Small intestine (tissue), 7 donors: ENCODE data around the gene DOC2A. TPM values are rescaled to one million over a fixed set of nuclear protein-coding genes. Genes with fewer than 3 reads are reported as not detected.

Experiments used
- DNase-seq, 2 donors: peaks; one replicate each; pipeline versions ENCODE4 v3.0.0 to v3.0.0-alpha.2; 2013
- FAIRE-seq: peaks from 2 replicates; lab custom pipeline; 2012; peaks lifted over from hg19 to GRCh38; lab: Jason Lieb, UNC
- H3K27ac ChIP-seq, 3 donors: one replicate each; pipeline ENCODE4 v1.5.1; 2013; ENCODE audit warnings: low read length in 2 of 3, mild to moderate bottlenecking in 2 of 3, control low read depth in 1 of 3, inconsistent platforms in 1 of 3, low read depth in 1 of 3, moderate library complexity in 1 of 3
- H3K27me3 ChIP-seq, 3 donors: one replicate each; pipeline ENCODE4 v1.6.1; 2013; ENCODE audit warnings: low read length in 3 of 3, inconsistent platforms in 1 of 3; ENCODE audit not compliant: control insufficient read depth in 3 of 3, insufficient read depth in 3 of 3
- H3K36me3 ChIP-seq, 3 donors: one replicate each; pipeline ENCODE4 v1.6.1; 2013; ENCODE audit warnings: low read length in 3 of 3, inconsistent platforms in 1 of 3, low read depth in 1 of 3, mild to moderate bottlenecking in 1 of 3, moderate library complexity in 1 of 3; ENCODE audit not compliant: control insufficient read depth in 3 of 3, insufficient read depth in 2 of 3
- H3K4me1 ChIP-seq, 3 donors: one replicate each; pipeline ENCODE4 v1.6.1; 2013; ENCODE audit warnings: low read length in 2 of 3, inconsistent platforms in 1 of 3, low read depth in 1 of 3, mild to moderate bottlenecking in 1 of 3, moderate library complexity in 1 of 3; ENCODE audit not compliant: control insufficient read depth in 3 of 3, insufficient read depth in 2 of 3
- H3K4me3 ChIP-seq, 3 donors: one replicate each; pipeline ENCODE4 v1.5.1; 2013; ENCODE audit warnings: low read length in 3 of 3, control low read depth in 1 of 3, inconsistent platforms in 1 of 3, low read depth in 1 of 3, mild to moderate bottlenecking in 1 of 3, moderate library complexity in 1 of 3
- H3K9me3 ChIP-seq, 2 donors: one replicate each; pipeline ENCODE4 v1.6.1; 2013; ENCODE audit warnings: low read depth in 1 of 2, low read length in 1 of 2; ENCODE audit not compliant: control insufficient read depth in 2 of 2, insufficient read depth in 1 of 2
- WGBS, 3 donors: extraction: QIAGEN DNeasy Blood & Tissue Kit; methylation state at CpG; one replicate each; pipeline ENCODE4 v1.1.7; 2013; 5-methylcytosine and 5-hydroxymethylcytosine counted together
- polyA plus RNA-seq, 4 donors: library from polyadenylated mRNA; stranded (reverse) in 3 of 4; unstranded in 1 of 4; fragments of 200-250 nt in 3 of 4; fragments of 120-200 nt in 1 of 4; gene quantifications; one replicate each; pipeline versions ENCODE4 v1.2.1 to v1.2.3, GENCODE V29; 2013
- donor health status: healthy with polysubstance abuse.
- donor health status: control.
- donor health status: control.
- donor health status: Bipolar disorder and iron deficiency.
- donor health status: healthy.

DOC2A gene
- polyA plus RNA-seq, 4 donors = 1.3 to 4.6 (median 1.6) TPM; not detected in 1

- DNase-seq = no peak
- no peak for FAIRE-seq
- H3K4me3 ChIP-seq = peak overlapping the region; percentile 64 to 90 (median 83)
These were observed 14.0 kb downstream of the DOC2A start for GRCh38 chr16:29996766-29997250.

GRCh38 chr16:29995911-29996765 lies 14.7 kb downstream of the DOC2A start, which contains the start of gene INO80E:
TSS of gene INO80E (plus strand) at chr16:29996241. CDS start at chr16:29996311, 70 bp downstream.
- 0 to 1% (median 0%) methylated on average over 65 of the region's 65 CpGs for WGBS, 3 donors
- H3K36me3 ChIP-seq = peaks cover 0 to 59% (median 7%) of the 10 kb centered on the region in 3 donors

More at GRCh38 chr16:29996766-29997250, 14.0 kb downstream of the DOC2A start:
- peaks cover 2 to 20% (median 7%) of the 10 kb centered on the region in 3 donors for H3K4me1 ChIP-seq
- H3K9me3 ChIP-seq = no peaks in the 10 kb centered on the region
- peak overlapping the region in 2 of 3 donors; percentile 66 to 97 for H3K27ac ChIP-seq
- WGBS, 3 donors = 19 to 20% (median 20%) methylated on average over 9 of the region's 9 CpGs
- H3K36me3 ChIP-seq = peaks cover 3 to 59% (median 7%) of the 10 kb centered on the region in 3 donors
- no peaks in the 10 kb centered on the region for H3K27me3 ChIP-seq

GRCh38 chr16:29995324-29995910 lies 15.4 kb downstream of the DOC2A start, which contains the start of gene HIRIP3:
TSS of gene HIRIP3 (minus strand) at chr16:29995617. CDS start at chr16:29995605, 12 bp downstream.
- peak; percentile 85 to 93 for DNase-seq
- Histone ChIP-seq H3K9me3 (no peaks in the 10 kb centered on the region), H3K4me1 (peaks cover 2 to 20% (median 7%) of the 10 kb centered on the region in 3 donors), H3K27ac (peak within 1 kb of the TSS; percentile 93 to 97 (median 96)), H3K4me3 (peak within 1 kb of the TSS; percentile 64 to 90 (median 83)), H3K36me3 (peaks cover 2 to 59% (median 9%) of the 10 kb centered on the region in 3 donors), H3K27me3 (no peaks in the 10 kb centered on the region)
- FAIRE-seq = no peak
- 0 to 1% (median 0%) methylated on average over 53 of the region's 53 CpGs for WGBS, 3 donors

More at GRCh38 chr16:29995911-29996765, 14.7 kb downstream of the DOC2A start, which contains the start of gene INO80E:
- DNase-seq (peak; percentile 97 to 99), FAIRE-seq (no peak)
- Histone ChIP-seq H3K4me1 (peaks cover 2 to 20% (median 7%) of the 10 kb centered on the region in 3 donors), H3K9me3 (no peaks in the 10 kb centered on the region), H3K4me3 (peak within 1 kb of the TSS; percentile 64 to 90 (median 83)), H3K27ac (peak within 1 kb of the TSS; percentile 93 to 97 (median 96)), H3K27me3 (no peaks in the 10 kb centered on the region)

GRCh38 chr16:29994600-29995323 lies 16.1 kb downstream of the DOC2A start:
- Histone ChIP-seq H3K4me1 (peaks cover 2 to 20% (median 7%) of the 10 kb centered on the region in 3 donors), H3K36me3 (peaks cover 2 to 53% (median 9%) of the 10 kb centered on the region in 3 donors), H3K4me3 (peak overlapping the region; percentile 64 to 90 (median 75)), H3K27ac (peak overlapping the region; percentile 93 to 97 (median 96)), H3K9me3 (no peaks in the 10 kb centered on the region), H3K27me3 (no peaks in the 10 kb centered on the region)
- WGBS, 3 donors = 12 to 15% (median 14%) methylated on average over 21 to 24 of the region's 24 CpGs
- FAIRE-seq (no peak), DNase-seq (peak in 1 of 2 donors; percentile 82)

- Histone ChIP-seq H3K36me3 (peaks cover 5 to 54% (median 11%) of the 10 kb centered on the region in 3 donors), H3K27ac (peak overlapping the region in 2 of 3 donors; percentile 93 to 96), H3K27me3 (no peaks in the 10 kb centered on the region), H3K4me1 (peaks cover 2 to 20% (median 7%) of the 10 kb centered on the region in 3 donors), H3K9me3 (no peaks in the 10 kb centered on the region), H3K4me3 (no peak overlapping the region)
- DNase-seq (no peak), FAIRE-seq (no peak)
- 86 to 93% (median 93%) methylated on average over 9 of the region's 9 CpGs for WGBS, 3 donors
These were observed 16.8 kb downstream of the DOC2A start for GRCh38 chr16:29993903-29994599.

GRCh38 chr16:29993191-29993902 lies 17.5 kb downstream of the DOC2A start:
- peaks cover 2 to 20% (median 7%) of the 10 kb centered on the region in 3 donors for H3K4me1 ChIP-seq
- FAIRE-seq (no peak), DNase-seq (no peak)
- H3K27me3 ChIP-seq = no peaks in the 10 kb centered on the region
- H3K27ac ChIP-seq = no peak overlapping the region
- no peaks in the 10 kb centered on the region for H3K9me3 ChIP-seq
- peaks cover 8 to 61% (median 11%) of the 10 kb centered on the region in 3 donors for H3K36me3 ChIP-seq
- 90 to 93% (median 91%) methylated on average over 24 to 25 of the region's 25 CpGs for WGBS, 3 donors
- no peak overlapping the region for H3K4me3 ChIP-seq

GRCh38 chr16:29992344-29992967 lies 18.4 kb downstream of the DOC2A start:
- no peak for DNase-seq
- Histone ChIP-seq H3K27me3 (no peaks in the 10 kb centered on the region), H3K4me3 (no peak overlapping the region), H3K36me3 (peaks cover 9 to 64% (median 12%) of the 10 kb centered on the region in 3 donors), H3K4me1 (peaks cover 2 to 20% (median 7%) of the 10 kb centered on the region in 3 donors), H3K9me3 (no peaks in the 10 kb centered on the region), H3K27ac (no peak overlapping the region)
- WGBS, 3 donors = 66 to 68% (median 66%) methylated on average over 7 of the region's 7 CpGs
- FAIRE-seq = no peak
